NCI-H1694 (cell line): ENCODE results near the gene RBMS1.
"Not testable (repeated sequence)": the region's sequence is repeated elsewhere in the genome, so short reads cannot be mapped to it uniquely, and the experiment has no call there.

Source experiments
- DNase-seq: peaks from one replicate; lab custom pipeline; 2025; lab: John Stamatoyannopoulos, UW

RBMS1 gene

DNA sequence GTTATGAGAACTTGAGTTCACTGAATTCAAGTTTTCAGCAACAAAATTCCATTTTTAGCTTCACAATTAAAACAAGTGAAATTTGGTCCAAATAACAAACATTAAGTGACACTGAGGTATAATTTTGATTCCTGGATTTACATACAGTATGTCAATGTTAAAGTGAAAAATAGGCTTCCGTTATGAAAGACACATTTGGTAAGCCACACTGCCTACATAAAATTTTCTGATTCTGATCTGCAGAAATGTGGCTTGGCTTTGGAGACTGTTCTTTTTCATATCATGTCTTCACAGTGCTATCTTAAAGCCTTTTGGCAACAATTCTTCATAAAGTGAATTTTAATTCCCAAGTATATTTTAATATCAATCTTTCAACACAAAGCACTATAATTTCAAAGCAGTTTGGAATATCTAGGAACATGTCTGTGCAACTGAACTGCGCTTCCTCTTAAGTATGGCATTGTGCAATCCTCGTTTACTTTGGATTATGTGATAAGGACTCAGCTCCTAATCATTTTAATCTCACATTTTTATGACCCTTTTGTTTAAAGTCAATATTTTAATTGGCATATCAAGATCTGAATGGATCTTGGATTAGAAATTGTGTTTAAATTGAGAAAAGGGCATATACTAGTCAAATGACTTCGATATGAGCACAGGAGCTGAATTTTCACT, 60.0 kb downstream of the RBMS1 start:
- DNase-seq: no peak

DNA sequence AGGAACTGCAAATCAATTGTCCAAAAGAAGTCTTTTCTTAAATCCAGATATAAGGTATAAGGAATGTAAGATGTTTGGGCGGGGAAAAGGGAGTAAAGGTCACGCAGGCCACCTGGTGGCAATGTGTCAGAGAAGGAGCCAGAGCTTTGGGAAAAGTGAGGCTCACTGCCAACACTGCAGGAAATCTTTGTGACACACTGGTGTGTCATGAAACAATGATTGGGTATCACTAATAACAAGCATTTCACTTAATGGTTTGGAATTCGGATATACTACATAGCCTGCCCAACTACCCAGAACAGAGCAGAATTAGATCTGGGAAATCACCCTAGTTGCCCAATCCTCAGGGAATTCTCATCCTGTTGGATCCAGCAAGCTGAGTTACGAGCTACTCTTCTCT, 61.0 kb downstream of the RBMS1 start:
- DNase-seq: no peak

DNA sequence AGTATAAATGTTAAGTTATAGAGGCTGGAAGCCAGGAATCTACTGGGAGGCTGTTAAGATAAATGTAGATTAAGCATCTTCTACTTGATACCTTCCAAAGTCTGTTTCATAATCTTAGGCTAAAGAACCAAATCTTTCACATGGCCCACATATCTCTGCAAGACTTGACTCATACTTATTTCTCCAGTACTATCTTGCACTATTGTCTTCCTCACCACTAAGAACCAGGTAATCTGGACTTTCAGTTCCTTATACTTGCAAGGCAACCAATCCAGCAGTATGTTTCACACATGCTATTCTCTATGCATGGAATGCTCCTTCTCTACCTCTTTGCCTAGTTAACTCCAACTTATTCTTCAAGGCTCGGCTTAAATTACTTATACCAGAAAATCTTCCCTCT, 62.2 kb downstream of the RBMS1 start:
- no peak for DNase-seq

DNA sequence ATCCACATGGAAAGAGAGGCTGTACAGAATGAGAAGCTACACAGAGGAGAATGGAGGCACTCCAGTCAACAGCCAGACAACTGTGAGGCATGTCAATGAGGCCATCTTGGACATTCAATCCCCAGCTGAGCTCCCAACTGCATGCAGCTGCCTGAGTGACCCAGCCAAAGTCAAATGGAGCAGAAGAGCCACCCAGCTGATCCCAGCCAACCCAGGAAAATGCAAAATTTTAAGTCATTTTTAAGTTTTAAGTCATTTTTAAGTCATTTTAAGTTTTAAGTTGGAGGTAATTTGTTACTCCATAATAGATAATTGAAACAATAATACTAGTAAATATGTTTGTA, 63.6 kb downstream of the RBMS1 start:
- no peak for DNase-seq

DNA sequence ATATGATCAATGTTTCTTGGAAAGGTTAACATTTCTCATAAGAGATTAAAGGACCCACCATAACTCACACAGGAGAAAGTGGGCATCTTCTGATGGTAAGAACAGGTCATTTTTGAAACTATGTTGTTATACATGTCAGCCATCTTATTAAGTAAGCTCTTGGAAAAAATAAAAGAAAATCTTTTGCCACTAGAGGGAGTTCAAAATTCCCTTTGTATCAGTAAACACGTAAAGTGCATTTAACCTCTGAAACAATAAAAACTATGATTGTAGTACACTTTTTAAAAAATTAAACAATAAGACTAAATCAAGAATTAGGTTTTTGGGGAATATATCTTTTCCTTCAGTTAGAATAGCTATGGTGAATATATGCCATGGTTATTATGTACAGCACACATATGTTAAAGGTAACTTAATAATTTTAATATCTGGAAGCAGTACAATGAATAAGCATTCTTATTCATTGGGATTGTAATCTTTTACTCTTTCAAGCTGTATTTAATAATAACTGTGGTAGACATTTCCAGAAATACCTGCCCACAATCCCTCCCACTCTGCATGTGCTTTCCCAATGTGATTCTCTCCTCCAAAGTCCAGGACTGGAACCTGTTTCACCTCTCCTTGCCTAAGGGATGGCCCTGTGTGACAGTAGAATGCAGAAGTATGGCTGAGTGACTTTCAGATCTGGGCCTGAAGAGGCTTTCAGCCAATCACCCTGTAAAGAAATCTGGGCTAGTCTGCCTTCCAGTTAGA, 64.2 kb downstream of the RBMS1 start:
- DNase-seq: peak; percentile 66

DNA sequence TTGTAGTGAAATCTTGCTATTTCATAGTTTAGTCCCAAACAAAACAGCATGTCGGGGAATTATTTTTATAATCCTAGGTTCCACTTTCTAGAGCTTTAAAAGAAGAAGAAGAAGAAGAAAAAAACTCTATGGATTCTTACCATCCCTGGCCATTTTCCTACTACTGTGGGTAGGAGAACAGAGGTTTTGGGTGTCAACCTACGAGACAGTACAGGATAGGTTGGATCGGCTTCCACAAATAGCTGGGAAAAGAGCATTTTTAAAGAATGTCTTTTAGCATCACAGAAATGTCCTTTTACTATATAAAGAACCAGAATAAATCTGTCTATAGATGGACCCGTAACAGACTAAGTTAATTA, 65.2 kb downstream of the RBMS1 start:
- DNase-seq: no peak

DNA sequence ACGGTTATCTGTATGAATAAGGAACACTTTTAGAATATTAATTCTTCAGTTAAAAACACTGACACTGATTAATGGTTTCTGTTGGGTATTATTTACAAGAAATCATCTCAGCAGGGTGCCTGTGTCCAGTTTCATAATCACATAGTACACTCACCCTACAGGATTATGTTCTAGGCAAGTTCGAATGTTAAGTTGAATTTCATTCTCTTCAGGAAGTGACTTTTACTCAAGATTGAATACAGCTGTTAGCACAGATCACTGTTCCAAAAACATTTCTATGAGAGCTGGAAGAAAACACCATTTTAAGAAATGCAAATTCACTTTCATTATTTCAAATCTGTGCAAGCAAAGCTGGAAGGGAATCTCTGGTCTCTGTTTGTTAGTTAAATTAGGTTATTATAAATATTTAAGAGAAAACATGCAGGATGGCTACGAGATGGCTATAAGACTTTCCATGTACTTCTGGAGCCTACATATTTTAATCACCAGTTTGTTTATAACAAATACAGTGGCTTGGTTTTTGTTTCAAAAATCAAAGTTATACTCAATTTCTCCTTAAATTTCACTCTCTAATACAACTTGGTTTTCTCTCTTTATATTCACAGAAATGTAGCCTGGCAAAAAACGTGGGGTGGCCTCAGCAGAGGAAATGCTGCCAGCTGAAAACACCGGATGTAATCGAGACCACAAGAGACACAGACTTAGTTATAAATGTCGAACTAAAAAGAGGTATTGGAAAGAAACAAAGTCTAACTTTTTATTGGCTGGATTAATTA, 65.8 kb downstream of the RBMS1 start:
- DNase-seq: no peak

DNA sequence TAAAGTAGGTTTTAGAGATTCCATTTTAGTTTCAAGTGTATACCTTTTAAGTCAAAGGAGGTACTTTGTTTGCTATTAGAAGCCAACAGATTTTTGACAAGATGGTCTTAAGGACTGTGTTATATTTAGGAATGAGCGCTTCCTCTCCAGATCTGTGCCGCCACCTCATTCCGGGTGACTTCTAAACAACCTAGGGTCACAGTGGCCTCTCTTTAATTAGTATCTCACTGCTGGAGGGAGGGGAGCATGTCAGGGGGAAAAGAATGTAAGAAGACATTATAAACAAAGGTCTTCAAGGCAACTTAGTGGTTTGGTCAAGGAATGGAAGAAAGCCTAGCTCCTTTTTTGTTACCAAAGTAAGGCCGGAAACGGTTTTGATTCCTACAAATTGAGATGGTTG, 67.0 kb downstream of the RBMS1 start:
- DNase-seq: no peak

DNA sequence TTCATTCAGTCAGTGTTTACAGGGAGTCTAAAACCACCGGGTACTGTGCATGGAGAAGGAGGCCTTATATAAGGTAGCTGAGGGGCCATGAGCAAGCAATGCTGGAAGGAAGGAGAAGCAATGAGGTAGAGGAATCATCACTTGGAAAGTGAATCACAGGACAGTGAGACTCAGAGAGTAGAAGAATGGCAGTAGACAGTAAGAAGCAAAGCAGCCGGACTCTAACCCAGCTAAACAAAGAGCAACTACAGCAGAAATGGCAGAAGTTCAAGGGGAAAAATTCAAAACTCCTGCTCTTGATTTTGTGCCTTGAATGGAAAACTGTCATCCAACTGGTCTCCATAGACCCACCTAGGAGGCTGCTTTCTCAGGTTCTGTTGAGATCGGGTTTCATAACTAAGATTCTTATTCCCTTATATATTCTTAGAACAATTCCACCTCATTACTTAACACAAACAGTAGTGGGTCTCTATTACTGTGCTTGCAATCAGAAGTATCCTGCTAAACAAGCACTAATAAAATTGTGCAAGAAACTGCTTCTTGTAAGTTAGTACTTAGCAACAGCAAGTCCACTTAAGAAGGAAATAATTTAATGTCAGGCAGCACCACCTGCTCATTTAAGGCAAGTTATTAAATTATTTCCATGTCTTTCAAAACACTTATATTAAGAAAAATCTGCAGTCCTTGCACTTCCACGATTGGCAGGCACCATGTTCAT, 68.0 kb downstream of the RBMS1 start:
- no peak for DNase-seq

DNA sequence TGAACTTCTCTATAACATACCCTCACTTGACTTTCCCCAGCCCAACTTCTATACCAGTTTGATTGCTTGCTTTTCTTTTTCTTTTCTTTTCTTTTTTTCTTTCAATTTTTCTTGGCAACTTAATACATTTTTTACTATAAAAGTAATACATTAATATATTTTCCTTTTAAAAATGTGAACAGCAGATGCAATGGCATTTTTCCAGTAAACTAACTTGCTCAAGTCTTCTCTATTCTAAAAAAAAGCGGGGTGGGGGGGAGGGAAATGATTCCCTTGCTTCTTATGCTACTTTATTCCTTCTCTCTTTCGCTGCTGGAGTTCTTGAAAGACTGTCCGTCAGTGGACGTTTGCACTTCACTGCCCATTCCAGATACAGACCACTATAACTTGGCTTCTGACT, 70.5 kb downstream of the RBMS1 start:
- no peak for DNase-seq

DNA sequence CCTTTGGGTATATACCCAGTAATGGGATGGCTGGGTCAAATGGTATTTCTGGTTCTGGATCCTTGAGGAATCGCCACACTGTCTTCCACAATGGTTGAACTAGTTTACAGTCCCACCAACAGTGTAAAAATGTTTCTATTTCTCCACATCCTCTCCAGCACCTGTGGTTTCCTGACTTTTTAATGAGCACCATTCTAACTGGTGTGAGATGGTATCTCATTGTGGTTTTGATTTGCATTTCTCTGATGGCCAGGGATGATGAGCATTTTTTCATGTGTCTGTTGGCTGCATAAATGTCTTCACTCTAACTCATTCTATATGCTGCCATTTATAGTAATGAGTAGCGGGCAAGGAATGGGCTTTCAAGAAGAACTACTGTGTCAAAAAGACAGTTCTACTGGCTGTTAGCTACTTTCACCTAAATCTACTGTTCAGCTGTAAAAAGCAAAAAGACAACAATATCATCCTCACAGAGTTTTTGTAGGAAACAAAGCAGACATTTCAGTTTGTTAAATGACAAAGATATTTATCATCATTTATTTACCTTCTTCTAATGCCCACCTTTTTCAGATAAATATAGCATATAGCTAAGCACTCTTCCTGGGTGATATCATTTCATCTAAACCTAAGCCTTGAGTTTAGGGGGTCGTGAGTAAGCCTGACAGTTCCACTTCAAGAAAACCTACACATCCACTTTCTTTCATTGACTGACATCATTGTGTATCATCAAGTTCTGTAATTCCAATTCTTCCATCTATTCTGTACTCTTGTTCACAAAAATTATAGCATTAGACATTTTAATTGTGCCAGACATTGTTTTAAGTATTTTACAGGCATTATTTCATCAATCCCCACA, 71.7 kb downstream of the RBMS1 start:
- not testable (repeated sequence) for DNase-seq

DNA sequence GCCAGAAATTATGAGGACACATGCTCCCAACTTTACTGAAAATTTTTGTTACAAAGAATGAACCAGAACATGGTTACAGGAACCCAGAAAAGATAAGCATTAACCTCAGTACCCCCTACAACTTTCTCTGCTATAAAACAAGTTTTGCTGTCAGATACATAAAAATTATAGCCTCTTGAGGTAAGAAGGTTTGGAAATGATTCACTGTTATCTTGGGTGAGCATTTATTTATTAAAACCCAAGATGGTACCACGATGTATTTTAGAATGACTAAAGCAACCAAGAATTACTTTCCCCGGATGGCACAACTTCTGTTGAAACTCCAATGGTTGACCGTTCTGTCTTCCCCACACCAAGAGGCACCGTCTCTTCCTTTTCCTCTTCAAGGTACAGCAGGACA, 72.9 kb downstream of the RBMS1 start:
- no peak for DNase-seq

DNA sequence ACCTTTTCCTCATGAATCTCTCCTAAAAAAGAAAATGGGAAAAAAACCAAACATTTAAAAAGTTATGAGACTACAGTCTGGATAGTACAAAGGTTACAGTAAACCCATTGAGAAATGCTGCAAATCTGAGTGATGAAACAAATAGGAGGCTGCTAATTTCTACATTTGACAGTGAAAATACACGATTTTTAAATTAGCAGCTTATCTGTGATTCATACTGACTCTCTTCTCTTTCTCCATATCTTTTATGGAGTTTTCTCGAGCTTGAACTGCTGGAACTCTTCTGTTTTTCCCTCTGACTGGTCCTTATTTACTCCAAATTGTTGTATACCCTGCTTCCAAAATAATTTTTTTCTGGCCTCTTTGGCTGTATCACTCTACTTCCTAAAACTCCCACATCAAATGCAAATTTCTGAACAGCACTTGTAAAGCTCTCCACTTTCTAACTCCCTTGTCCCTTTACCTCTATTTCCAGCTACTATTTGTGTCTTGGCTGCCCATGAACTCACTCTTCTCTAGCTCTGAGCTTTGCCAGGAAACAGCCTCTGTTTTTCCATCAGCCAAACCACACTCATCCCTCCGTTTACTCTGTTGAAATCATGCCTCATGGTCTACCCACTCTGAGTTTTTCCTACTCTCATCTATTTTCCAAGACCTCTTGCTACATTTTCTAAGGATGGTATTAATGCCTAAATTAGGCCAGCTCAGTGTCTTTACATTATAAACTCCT, 73.7 kb downstream of the RBMS1 start:
- no peak for DNase-seq

DNA sequence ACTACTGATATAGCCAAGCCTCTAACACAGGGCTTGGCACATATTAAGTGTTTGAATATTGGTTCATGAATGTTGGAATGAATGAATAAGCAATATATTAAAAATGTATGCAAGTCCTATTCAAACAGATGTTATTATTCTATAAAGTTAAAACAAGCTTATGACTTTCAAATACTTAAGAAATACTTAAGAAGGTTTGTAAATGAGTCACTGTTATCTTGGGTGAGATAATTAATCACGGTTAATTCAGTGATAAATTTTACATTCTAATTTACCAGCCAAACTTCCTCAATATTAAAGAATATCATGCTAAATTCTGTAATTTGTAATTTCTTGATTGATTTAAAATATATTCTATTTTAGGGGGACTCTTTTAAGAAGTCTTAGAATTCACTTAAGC, 74.8 kb downstream of the RBMS1 start:
- no peak for DNase-seq

DNA sequence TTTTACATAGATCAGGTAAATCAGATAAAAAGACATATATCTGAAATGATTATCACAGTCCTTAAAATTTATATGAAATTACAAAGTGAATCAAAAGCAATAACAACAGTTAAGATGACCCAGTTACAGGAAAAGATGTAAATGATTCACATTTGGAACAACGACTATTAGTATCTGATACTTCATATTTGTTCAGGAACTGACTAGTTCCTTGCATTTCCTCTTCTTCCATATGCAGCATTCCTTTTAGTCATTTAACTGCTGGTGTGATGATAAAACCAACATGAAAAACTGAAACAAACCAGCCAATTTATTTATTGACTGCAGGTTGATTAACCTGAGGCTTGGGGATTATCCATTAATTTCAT, 75.2 kb downstream of the RBMS1 start:
- no peak for DNase-seq

DNA sequence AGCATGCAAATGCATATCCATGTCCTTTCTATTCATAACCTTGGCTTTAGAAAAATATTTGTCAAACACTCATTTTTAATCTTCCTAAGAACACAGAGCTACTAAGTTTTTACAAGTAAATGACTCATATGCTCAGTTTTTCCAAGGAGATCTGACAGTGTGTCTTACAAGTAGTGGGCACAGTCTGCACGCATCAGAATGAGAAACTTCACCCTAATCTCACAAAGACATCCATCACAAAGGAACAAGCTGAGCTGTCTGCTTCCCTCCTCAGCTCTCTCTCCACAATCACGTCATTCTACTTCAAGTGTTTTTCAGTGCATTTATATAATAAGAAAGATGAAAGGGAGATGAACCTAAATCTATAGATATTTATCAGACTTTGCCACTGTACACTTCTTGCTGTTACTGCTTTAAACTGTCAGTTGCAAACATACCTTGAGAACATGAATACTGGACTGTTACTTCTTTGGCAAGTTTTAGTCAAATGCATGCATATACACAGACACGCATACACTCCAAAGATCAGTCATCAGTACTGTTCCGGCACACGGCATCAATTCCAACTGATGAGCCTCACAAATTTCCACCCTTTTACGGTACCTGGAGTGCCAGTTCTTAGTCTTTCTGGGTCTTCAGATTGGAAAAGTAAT, 75.7 kb downstream of the RBMS1 start:
- DNase-seq: no peak

DNA sequence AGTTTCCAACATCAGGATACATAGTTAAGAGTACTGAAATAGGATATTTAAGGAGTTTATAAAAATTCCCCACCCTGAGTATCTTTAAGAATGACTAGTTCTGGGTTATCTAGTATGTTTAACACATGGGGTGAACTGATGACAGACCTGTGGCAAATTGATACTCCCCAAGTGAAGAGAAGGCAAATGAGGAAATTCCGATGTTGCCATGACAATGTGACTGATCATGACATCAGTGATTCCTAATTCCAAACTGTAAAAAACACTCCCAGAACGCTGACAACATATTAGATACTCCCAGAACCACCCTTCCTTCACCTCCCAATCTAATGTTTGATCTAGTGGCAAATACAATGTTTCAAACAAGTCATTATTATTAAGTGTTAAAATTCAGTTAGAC, 77.6 kb downstream of the RBMS1 start:
- DNase-seq: no peak

DNA sequence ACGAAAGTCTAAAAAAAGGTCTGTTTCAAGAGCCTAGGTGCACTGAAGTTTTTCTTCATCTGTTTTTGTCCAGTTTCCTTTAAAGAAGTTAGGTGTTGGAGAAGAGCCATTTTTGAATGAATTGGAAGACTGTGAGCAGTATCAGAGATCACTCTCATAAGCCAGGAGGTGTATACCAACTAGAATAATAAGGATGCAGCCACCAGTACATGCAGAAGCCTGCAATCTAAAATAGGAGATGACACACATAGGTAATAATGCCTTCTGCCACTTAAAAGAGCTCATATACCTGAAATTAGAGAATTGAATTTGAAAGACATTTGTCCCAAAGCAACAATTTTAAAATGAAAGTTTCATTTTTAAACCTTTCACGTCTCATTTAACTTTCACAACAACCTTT, 81.7 kb downstream of the RBMS1 start:
- no peak for DNase-seq

DNA sequence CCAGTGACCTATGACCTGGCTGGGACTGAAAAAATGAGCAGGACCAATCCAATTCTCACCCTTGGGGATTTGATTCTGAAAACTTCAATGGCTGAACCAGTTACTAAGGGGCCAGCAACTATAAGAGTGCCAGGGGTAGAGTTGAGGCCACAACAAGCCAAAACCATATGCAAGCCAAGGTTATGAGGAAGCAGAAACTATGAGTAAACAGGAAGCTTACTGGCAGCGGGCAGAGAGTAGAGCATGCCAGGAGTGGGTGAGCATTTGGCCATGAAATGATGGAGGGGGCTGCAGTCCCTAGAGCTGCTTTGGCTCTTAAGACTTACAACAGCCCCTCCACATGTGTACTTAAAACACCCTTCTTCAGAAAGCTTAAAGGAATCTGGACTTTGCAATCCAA, 82.4 kb downstream of the RBMS1 start:
- DNase-seq: no peak

DNA sequence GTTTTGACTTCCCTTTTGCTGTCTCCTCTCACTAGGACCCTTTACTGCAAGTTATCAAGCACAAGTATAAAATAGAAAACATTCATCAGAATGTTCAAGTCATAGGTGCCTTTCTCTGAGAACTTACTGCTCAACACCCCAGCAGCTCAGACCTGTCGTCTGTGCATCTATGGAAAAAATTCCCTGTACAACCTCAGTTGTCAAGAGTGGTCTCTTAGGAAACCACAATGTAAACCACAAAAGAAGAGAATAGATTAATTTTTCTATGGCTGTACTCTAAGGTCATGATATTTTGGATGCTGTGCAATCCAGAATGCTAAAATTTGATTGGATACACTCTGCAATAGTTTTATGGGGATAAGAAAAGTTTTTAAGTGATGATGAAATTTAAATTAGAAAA, 84.1 kb downstream of the RBMS1 start:
- no peak for DNase-seq

DNA sequence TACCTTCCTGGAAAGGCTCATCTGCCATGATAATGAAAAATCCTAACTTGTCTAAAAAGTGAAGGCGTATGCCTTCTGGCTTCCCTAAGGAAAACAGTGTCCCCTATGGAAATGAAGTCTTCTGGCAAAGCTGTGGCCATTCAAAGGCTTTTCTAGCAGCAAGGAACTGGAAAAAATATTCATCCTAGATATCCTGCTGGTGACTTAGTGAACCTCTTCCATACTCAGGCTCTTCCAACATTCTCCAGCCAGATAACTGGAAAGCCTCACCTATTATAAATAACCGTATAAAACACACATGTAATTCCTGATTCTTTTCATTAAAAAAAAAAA, 84.7 kb downstream of the RBMS1 start:
- DNase-seq: no peak
